Keratinocyte (primary cell): ENCODE data around the gene IGFL1. TPM values are rescaled to one million over a fixed set of nuclear protein-coding genes. Genes with fewer than 3 reads are reported as not detected.
"Not testable (repeated sequence)": the region's sequence is repeated elsewhere in the genome, so short reads cannot be mapped to it uniquely, and the experiment has no call there.

ENCODE experiments used
- DNase-seq: peaks from one replicate; pipeline ENCODE4 v3.0.0-alpha.2; 2011; ENCODE audit warnings: low read depth, missing footprints, low spot score
- FAIRE-seq: peaks from 2 replicates; lab custom pipeline; 2011; peaks lifted over from hg19 to GRCh38; lab: Jason Lieb, UNC
- H2AFZ ChIP-seq: 2 replicates; pipeline ENCODE4 v1.6.0; 2012; ENCODE audit warnings: low read length, control low read depth, inconsistent platforms; ENCODE audit not compliant: control insufficient read depth
- H3K27ac ChIP-seq: 2 replicates; pipeline ENCODE4 v1.5.1; 2011; ENCODE audit warnings: low read length; ENCODE audit not compliant: control insufficient read depth, insufficient read depth
- H3K27me3 ChIP-seq: 3 replicates; pipeline ENCODE4 v1.6.0; 2011; ENCODE audit warnings: low read length; ENCODE audit not compliant: control insufficient read depth, insufficient read depth; ENCODE audit errors: extremely low read depth
- H3K36me3 ChIP-seq, 2 experiments: 2 replicates in 1 of 2; 3 replicates in 1 of 2; pipeline ENCODE4 v1.5.1; 2011; ENCODE audit warnings: low read length in 2 of 2, mild to moderate bottlenecking in 1 of 2; ENCODE audit not compliant: control insufficient read depth in 2 of 2, insufficient read depth in 2 of 2; ENCODE audit errors: extremely low read depth in 1 of 2
- H3K4me1 ChIP-seq: 3 replicates; pipeline ENCODE4 v1.5.1; 2011; ENCODE audit warnings: low read length; ENCODE audit not compliant: control insufficient read depth, insufficient read depth; ENCODE audit errors: extremely low read depth
- H3K4me2 ChIP-seq: 3 replicates; pipeline ENCODE4 v1.6.0; 2011; ENCODE audit warnings: low read depth, low read length; ENCODE audit not compliant: control insufficient read depth, insufficient read depth; ENCODE audit errors: extremely low read depth
- H3K4me3 ChIP-seq, 3 experiments: fragments of 200-600 bp in 1 of 3; sonication (generic) in 1 of 3; 2 replicates in 2 of 3; 3 replicates in 1 of 3; pipeline ENCODE4 v1.5.1; 2011 to 2016; ENCODE audit warnings: low read length in 3 of 3, mild to moderate bottlenecking in 3 of 3, control low read depth in 2 of 3, inconsistent platforms in 1 of 3, low read depth in 1 of 3, mixed read lengths in 1 of 3, mixed run types in 1 of 3, moderate library complexity in 1 of 3; ENCODE audit not compliant: control insufficient read depth in 2 of 3, insufficient read depth in 2 of 3; ENCODE audit errors: extremely low read depth in 1 of 3
- H3K79me2 ChIP-seq: 2 replicates; pipeline ENCODE4 v1.6.0; 2012; ENCODE audit warnings: low read length; ENCODE audit not compliant: control insufficient read depth, insufficient read depth
- H3K9ac ChIP-seq: 3 replicates; pipeline ENCODE4 v1.6.0; 2011; ENCODE audit warnings: low read length; ENCODE audit not compliant: control insufficient read depth, insufficient read depth; ENCODE audit errors: extremely low read depth
- H3K9me1 ChIP-seq: 3 replicates; pipeline ENCODE4 v1.6.0; 2011; ENCODE audit warnings: low read length; ENCODE audit not compliant: control insufficient read depth, insufficient read depth; ENCODE audit errors: extremely low read depth
- H3K9me3 ChIP-seq: 2 replicates; pipeline ENCODE4 v1.5.1; 2012; ENCODE audit warnings: low read depth, low read length; ENCODE audit not compliant: control insufficient read depth
- H4K20me1 ChIP-seq: 3 replicates; pipeline ENCODE4 v1.6.0; 2011; ENCODE audit warnings: low read length; ENCODE audit not compliant: control insufficient read depth, insufficient read depth; ENCODE audit errors: extremely low read depth
- EZH2 ChIP-seq: IDR thresholded peaks from one replicate; pipeline ENCODE4 v1.6.1; 2012; ENCODE audit warnings: inconsistent platforms, mild to moderate bottlenecking, low read length, moderate library complexity
- dilution Hi-C: fragments of 300-500 bp; cut with MboI; formaldehyde crosslinking; loops from one replicate; pipeline ENCODE4 v1.7.0; 2020; ENCODE audit warnings: low sequenced_read_pairs; ENCODE audit not compliant: extremely low pct_ligation_motif_present
- polyA plus RNA-seq, 5 experiments: library from polyadenylated mRNA; depleted of rRNA in 3 of 5; stranded (reverse) in 3 of 5; stranded (forward) in 1 of 5; unstranded in 1 of 5; fragments of >200 nt; gene quantifications; 1 replicate in 1 of 5; 2 replicates in 3 of 5; 3 replicates in 1 of 5; pipeline versions ENCODE4 v1.2.1 to v1.2.3, GENCODE V29; 2011 to 2012; ENCODE audit warnings: missing spikeins in 2 of 5, low read depth in 1 of 5, low replicate concordance in 1 of 5
- TF ChIP-seq, protein P1 (sequence below), 3 experiments: IDR thresholded peaks in 1 of 3; conservative IDR thresholded peaks in 1 of 3; optimal IDR thresholded peaks in 1 of 3; 2 replicates in 2 of 3; 3 replicates in 1 of 3; pipeline versions ENCODE3 to v1.5.1; 2011; ENCODE audit warnings: low read length in 3 of 3, mild to moderate bottlenecking in 3 of 3, moderate library complexity in 2 of 3, control low read depth in 1 of 3, inconsistent platforms in 1 of 3; ENCODE audit not compliant: insufficient read depth in 2 of 3; ENCODE audit errors: extremely low read depth in 1 of 3

The IGFL1 gene
- polyA plus RNA-seq, 1 donor (not counting 4 experiments of a cell fraction or from before 2014, with no cell fraction given): 21.3 TPM

DNA sequence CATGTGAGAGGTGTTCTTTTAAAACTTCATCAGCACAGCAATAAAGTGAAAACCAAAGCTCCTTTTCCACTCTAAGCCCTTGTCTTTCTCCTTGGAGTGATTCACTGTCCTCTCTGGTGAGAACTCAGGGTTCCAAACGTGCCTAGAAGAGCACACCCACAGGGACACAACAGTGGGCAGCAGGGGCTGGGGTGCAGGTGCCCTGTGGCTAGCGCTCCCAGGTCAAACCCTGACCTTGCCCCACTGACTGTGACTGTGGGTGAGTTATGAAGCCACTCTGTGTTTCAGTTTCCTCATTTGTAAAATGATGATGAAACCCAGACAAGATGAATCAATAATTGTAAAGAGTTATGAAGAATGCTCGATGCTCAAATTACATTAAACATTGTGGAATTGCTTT, 37.6 kb upstream of the IGFL1 start:
- no peak overlapping the region for H3K9ac ChIP-seq
- no peak overlapping the region for H2AFZ ChIP-seq
- TF ChIP-seq EZH2: no peak
- TF ChIP-seq, protein P1, sequence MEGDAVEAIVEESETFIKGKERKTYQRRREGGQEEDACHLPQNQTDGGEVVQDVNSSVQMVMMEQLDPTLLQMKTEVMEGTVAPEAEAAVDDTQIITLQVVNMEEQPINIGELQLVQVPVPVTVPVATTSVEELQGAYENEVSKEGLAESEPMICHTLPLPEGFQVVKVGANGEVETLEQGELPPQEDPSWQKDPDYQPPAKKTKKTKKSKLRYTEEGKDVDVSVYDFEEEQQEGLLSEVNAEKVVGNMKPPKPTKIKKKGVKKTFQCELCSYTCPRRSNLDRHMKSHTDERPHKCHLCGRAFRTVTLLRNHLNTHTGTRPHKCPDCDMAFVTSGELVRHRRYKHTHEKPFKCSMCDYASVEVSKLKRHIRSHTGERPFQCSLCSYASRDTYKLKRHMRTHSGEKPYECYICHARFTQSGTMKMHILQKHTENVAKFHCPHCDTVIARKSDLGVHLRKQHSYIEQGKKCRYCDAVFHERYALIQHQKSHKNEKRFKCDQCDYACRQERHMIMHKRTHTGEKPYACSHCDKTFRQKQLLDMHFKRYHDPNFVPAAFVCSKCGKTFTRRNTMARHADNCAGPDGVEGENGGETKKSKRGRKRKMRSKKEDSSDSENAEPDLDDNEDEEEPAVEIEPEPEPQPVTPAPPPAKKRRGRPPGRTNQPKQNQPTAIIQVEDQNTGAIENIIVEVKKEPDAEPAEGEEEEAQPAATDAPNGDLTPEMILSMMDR (optimal IDR thresholded peaks at IDR 0.05 in 1 of 3, IDR thresholded peaks at IDR 0.05 in 1 of 3, conservative IDR thresholded peaks at IDR 0.05 in 1 of 3; ENCODE audit: extremely low read depth in 1 of 3, insufficient read depth in 2 of 3, low read length in 3 of 3): no peak
- FAIRE-seq: peak; percentile 5
- no peaks in the 10 kb centered on the region for H3K27me3 ChIP-seq
- H3K4me2 ChIP-seq: no peak overlapping the region
- no peaks in the 10 kb centered on the region for H3K9me3 ChIP-seq
- no peaks in the 10 kb centered on the region for H4K20me1 ChIP-seq
- no peak overlapping the region for H3K4me3 ChIP-seq
- no peaks in the 10 kb centered on the region for H3K79me2 ChIP-seq
- no peak for DNase-seq
- peaks cover 23% of the 10 kb centered on the region for H3K4me1 ChIP-seq
- no peaks in the 10 kb centered on the region for H3K36me3 ChIP-seq
- H3K27ac ChIP-seq: no peak overlapping the region
- no peaks in the 10 kb centered on the region for H3K9me1 ChIP-seq
- dilution Hi-C loops: no loop called here

DNA sequence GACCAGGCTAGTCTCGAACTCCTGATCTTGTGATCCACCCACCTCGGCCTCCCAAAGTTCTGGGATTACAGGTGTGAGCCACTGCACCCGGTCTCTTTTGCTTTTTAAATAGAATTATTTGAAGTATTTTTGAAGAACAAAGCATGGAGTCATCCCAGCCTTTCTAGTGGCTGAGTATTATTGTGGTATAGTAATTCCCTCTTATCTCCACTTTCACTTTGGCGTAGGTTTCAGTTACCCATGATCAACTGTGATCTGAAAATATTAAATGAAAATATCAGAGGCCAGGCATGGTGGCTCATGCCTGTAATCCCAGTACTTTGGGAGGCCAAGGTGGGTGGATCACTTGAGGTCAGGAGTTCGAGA, 36.9 kb upstream of the IGFL1 start:
- H3K9ac ChIP-seq, H3K4me3 ChIP-seq, H3K36me3 ChIP-seq, H3K27me3 ChIP-seq, H2AFZ ChIP-seq, DNase-seq, H4K20me1 ChIP-seq, dilution Hi-C loops, H3K27ac ChIP-seq, FAIRE-seq, H3K79me2 ChIP-seq, H3K9me3 ChIP-seq, H3K9me1 ChIP-seq: not testable (repeated sequence)
- peaks cover 26% of the 10 kb centered on the region for H3K4me1 ChIP-seq
- peak overlapping the region; percentile 47 for H3K4me2 ChIP-seq

DNA sequence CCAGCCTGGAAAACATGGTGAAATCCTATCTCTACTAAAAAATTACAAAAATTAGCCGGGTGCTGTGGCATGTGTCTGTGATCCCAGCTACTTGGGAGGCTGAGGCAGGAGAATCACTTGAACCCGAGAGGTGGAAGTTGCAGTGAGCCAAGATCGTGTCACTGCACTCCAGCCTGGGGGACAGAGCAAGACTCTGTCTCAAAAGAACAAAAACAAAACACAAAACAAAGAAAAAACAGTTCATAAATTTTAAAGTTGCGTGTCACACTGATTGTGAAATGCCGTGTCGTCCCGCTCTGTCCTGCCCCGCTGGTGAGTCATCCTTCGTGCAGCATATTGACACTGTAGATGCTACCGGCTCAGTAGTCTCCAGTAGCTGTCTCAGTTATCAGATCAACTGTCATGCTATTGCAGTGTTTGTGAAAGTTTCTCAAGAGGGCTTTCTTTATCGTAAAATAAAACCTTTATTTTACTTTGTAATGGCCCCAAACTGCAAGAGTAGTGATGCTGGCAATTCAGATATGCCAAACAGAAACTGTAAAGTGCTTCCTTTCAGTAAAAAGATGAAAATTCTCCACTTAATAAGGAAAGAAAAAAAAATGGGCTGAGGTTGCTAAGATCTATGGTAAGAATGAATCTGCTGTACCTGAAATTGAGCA, 36.4 kb upstream of the IGFL1 start:
- Histone ChIP-seq H3K4me3 (no peak overlapping the region), H3K27me3 (no peaks in the 10 kb centered on the region), H3K36me3 (no peaks in the 10 kb centered on the region), H3K79me2 (no peaks in the 10 kb centered on the region), H3K4me1 (peaks cover 29% of the 10 kb centered on the region), H2AFZ (no peak overlapping the region), H3K27ac (no peak overlapping the region), H3K4me2 (peak overlapping the region; percentile 47), H3K9ac (no peak overlapping the region), H3K9me1 (no peaks in the 10 kb centered on the region), H3K9me3 (no peaks in the 10 kb centered on the region), H4K20me1 (no peaks in the 10 kb centered on the region)
- FAIRE-seq (peak; percentile 96), DNase-seq (no peak)
- no peak for TF ChIP-seq EZH2
- TF ChIP-seq, protein P1 (optimal IDR thresholded peaks at IDR 0.05 in 1 of 3, IDR thresholded peaks at IDR 0.05 in 1 of 3, conservative IDR thresholded peaks at IDR 0.05 in 1 of 3; ENCODE audit: extremely low read depth in 1 of 3, insufficient read depth in 2 of 3, low read length in 3 of 3): no peak
- dilution Hi-C loops: no loop called here
